HUDEP-2 (cell line): ENCODE results near the gene TMA7.
"Not testable (repeated sequence)": the region's sequence is repeated elsewhere in the genome, so short reads cannot be mapped to it uniquely, and the experiment has no call there.

Experiments used
- DNase-seq, 76 experiments: peaks; one replicate each; lab custom pipeline; 2025; ENCODE audit not compliant: unreplicated experiment in 76 of 76; lab: John Stamatoyannopoulos, UW

TMA7 gene

GRCh38 chr3:48465531-48466378 lies 25.7 kb downstream of the TMA7 start:
- DNase-seq = peak in 73 of 76 experiments; percentile 16 to 83 (median 65)

GRCh38 chr3:48466386-48467109 lies 26.5 kb downstream of the TMA7 start:
- DNase-seq = peak in 10 of 76 experiments; percentile 5 to 42 (median 14)

- DNase-seq = no peak
These were observed 27.0 kb downstream of the TMA7 start for GRCh38 chr3:48467110-48467454.

- no peak for DNase-seq
These were observed 27.6 kb downstream of the TMA7 start for GRCh38 chr3:48467473-48468267.

GRCh38 chr3:48468329-48468731 lies 28.3 kb downstream of the TMA7 start:
- DNase-seq = no peak

GRCh38 chr3:48469046-48469915 lies 29.2 kb downstream of the TMA7 start:
- no peak for DNase-seq

- DNase-seq = peak in 6 of 76 experiments; percentile 12 to 30 (median 14)
These were observed 30.2 kb downstream of the TMA7 start for GRCh38 chr3:48470286-48470685.

- DNase-seq = peak in 46 of 76 experiments; percentile 7 to 84 (median 56)
These were observed 32.5 kb downstream of the TMA7 start for GRCh38 chr3:48472673-48472922.

- DNase-seq = peak in 74 of 76 experiments; percentile 62 to 95 (median 91)
These were observed 33.0 kb downstream of the TMA7 start for GRCh38 chr3:48472923-48473616.

GRCh38 chr3:48473617-48473952 lies 33.5 kb downstream of the TMA7 start:
- DNase-seq = no peak

GRCh38 chr3:48474031-48474430 lies 34.0 kb downstream of the TMA7 start:
- DNase-seq = not testable (repeated sequence)

- no peak for DNase-seq
These were observed 34.6 kb downstream of the TMA7 start for GRCh38 chr3:48474619-48475018.

- DNase-seq = no peak
These were observed 35.1 kb downstream of the TMA7 start for GRCh38 chr3:48475188-48475587.

GRCh38 chr3:48476426-48477053 lies 36.5 kb downstream of the TMA7 start:
- DNase-seq = no peak

- DNase-seq = no peak
These were observed 38.0 kb downstream of the TMA7 start for GRCh38 chr3:48477959-48478520.

GRCh38 chr3:48478626-48479555 lies 38.8 kb downstream of the TMA7 start:
- no peak for DNase-seq

GRCh38 chr3:48480891-48481290 lies 40.8 kb downstream of the TMA7 start:
- not testable (repeated sequence) for DNase-seq

- DNase-seq = not testable (repeated sequence)
These were observed 42.8 kb downstream of the TMA7 start for GRCh38 chr3:48482822-48483221.
